G401 (cell line): ENCODE data around the gene MRPL40. TPM values are rescaled to one million over a fixed set of nuclear protein-coding genes. Genes with fewer than 3 reads are reported as not detected.
A peak's percentile ranks its signal among the peaks of the same experiment; 100 is the strongest.

Experiments used
- DNase-seq: peaks from one replicate; pipeline ENCODE4 v3.0.0-alpha.2; 2015; ENCODE audit warnings: low spot score
- in situ Hi-C: cut with HindIII; loops from 2 replicates; pipeline ENCODE4 v1.10.0; 2016; ENCODE audit warnings: low sequenced_read_pairs, mixed read lengths
- total RNA-seq: library from RNA; depleted of rRNA; stranded (reverse); fragments of >200 nt; shearing (Covaris generic); gene quantifications from 2 replicates; pipeline ENCODE4 v1.2.3, GENCODE V29; 2014

MRPL40 gene
- total RNA-seq, 1 experiment from 2014 or later, result 61.5 TPM

- in situ Hi-C loops, result no loop called here
- DNase-seq, result no peak
Measured at GRCh38 chr22:19455033-19455432, 22.7 kb downstream of the MRPL40 start.

GRCh38 chr22:19455585-19456370, 23.4 kb downstream of the MRPL40 start:
- peak; percentile 71 for DNase-seq
- in situ Hi-C loops, result no loop called here

GRCh38 chr22:19456541-19456940, 24.2 kb downstream of the MRPL40 start:
- in situ Hi-C loops, result no loop called here
- no peak for DNase-seq

- in situ Hi-C loops, result no loop called here
- no peak for DNase-seq
Measured at GRCh38 chr22:19457828-19458428, 25.6 kb downstream of the MRPL40 start.

- in situ Hi-C loops, result no loop called here
- DNase-seq, result no peak
Measured at GRCh38 chr22:19460036-19460435, 27.7 kb downstream of the MRPL40 start.

- in situ Hi-C loops, result no loop called here
- no peak for DNase-seq
Measured at GRCh38 chr22:19461506-19461905, 29.2 kb downstream of the MRPL40 start.

- DNase-seq, result no peak
- in situ Hi-C loops, result no loop called here
Measured at GRCh38 chr22:19463008-19463407, 30.7 kb downstream of the MRPL40 start.

- in situ Hi-C loops, result no loop called here
- DNase-seq, result no peak
Measured at GRCh38 chr22:19463491-19464469, 31.4 kb downstream of the MRPL40 start.

GRCh38 chr22:19464546-19464945, 32.2 kb downstream of the MRPL40 start:
- in situ Hi-C loops, result no loop called here
- no peak for DNase-seq

- in situ Hi-C loops, result no loop called here
Measured at GRCh38 chr22:19464975-19465374, 32.6 kb downstream of the MRPL40 start.

GRCh38 chr22:19466126-19466716, 33.9 kb downstream of the MRPL40 start:
- DNase-seq, result peak; percentile 76
- in situ Hi-C loops, result no loop called here

More at GRCh38 chr22:19464975-19465374, 32.6 kb downstream of the MRPL40 start:
- no peak for DNase-seq

GRCh38 chr22:19466848-19467752, 34.8 kb downstream of the MRPL40 start:
- DNase-seq, result no peak
- in situ Hi-C loops, result no loop called here

- in situ Hi-C loops, result no loop called here
- DNase-seq, result no peak
Measured at GRCh38 chr22:19467912-19468311, 35.6 kb downstream of the MRPL40 start.

- DNase-seq, result peak; percentile 95
- in situ Hi-C loops, result no loop called here
Measured at GRCh38 chr22:19469421-19469820, 37.1 kb downstream of the MRPL40 start.

- in situ Hi-C loops, result no loop called here
- DNase-seq, result no peak
Measured at GRCh38 chr22:19470010-19470409, 37.7 kb downstream of the MRPL40 start.

GRCh38 chr22:19471572-19471971, 39.2 kb downstream of the MRPL40 start:
- in situ Hi-C loops, result no loop called here
- DNase-seq, result no peak

GRCh38 chr22:19472233-19472632, 39.9 kb downstream of the MRPL40 start:
- DNase-seq, result no peak
- in situ Hi-C loops, result no loop called here

- in situ Hi-C loops, result no loop called here
- no peak for DNase-seq
Measured at GRCh38 chr22:19473578-19473977, 41.2 kb downstream of the MRPL40 start.
